PC-3 (cell line): ENCODE data around the gene DPP7.

Source experiments
- CTCF ChIP-seq: fragments of 300-600 bp; sonication (generic); conservative IDR thresholded peaks from 2 replicates; pipeline ENCODE4 v1.5.1; 2017; ENCODE audit warnings: antibody characterized with exemption, low read depth, mild to moderate bottlenecking, low read length
- EZH2 ChIP-seq: fragments of 300-600 bp; sonication (generic); IDR thresholded peaks from one replicate; pipeline ENCODE4 v1.6.1; 2017; ENCODE audit warnings: antibody characterized with exemption, mild to moderate bottlenecking, low read length; ENCODE audit not compliant: unreplicated experiment
- EZH2phosphoT487 ChIP-seq: fragments of 300-600 bp; sonication (generic); IDR thresholded peaks from 2 replicates; pipeline ENCODE4 v1.6.1; 2018; ENCODE audit warnings: mild to moderate bottlenecking, antibody characterized with exemption, low read length, borderline replicate concordance

GRCh38 chr9:137079401-137079787 is 35.1 kb downstream of the DPP7 start:
- TF ChIP-seq CTCF (no peak), EZH2 (no peak), EZH2phosphoT487 (no peak)
